ENCODE measurements around the gene ADCY10. TPM values are rescaled to one million over a fixed set of nuclear protein-coding genes. Genes with fewer than 3 reads are reported as not detected.

The ADCY10 gene
- total and polyA plus RNA-seq, 9 donors = 0.03 to 0.21 (median 0.09) TPM

DNA sequence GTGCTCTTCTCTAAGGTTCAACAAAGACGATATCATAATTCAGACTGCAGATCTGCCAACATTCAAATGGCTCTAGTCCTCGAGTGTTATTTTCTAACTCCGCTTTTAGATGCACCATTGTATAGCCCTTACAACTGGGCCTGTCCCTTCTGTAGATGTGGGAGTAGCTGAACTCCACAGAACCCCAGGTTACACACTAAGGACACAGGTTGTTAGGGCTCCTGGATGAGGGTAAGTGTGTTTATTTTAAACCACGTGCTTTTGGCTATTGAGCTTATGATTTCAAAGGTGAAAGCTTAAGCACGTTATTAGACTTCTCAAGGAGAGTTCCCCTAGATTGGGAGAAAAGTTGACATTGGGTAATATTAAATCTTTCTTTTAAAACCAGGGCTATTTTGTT lies 127.4 kb downstream of the ADCY10 start:
- DNase-seq = no peak
- H3K4me3 ChIP-seq (ENCODE audit: low read length) = no peak overlapping the region
- no peak overlapping the region for H3K27ac ChIP-seq (ENCODE audit: low read length)
- H3K4me1 ChIP-seq (ENCODE audit: control insufficient read depth, insufficient read depth, low read length) = peaks cover 2% of the 10 kb centered on the region
- H3K27me3 ChIP-seq (ENCODE audit: control insufficient read depth, insufficient read depth, low read length) = no peaks in the 10 kb centered on the region
- peaks cover 22% of the 10 kb centered on the region for H3K36me3 ChIP-seq (ENCODE audit: control insufficient read depth, insufficient read depth, low read length)
- 83% methylated on average over 1 of the region's 5 CpGs for WGBS (ENCODE audit: insufficient coverage)
- H3K9me3 ChIP-seq (replicated peaks; ENCODE audit: control insufficient read depth, low read depth, low read length) = no peaks in the 10 kb centered on the region

DNA sequence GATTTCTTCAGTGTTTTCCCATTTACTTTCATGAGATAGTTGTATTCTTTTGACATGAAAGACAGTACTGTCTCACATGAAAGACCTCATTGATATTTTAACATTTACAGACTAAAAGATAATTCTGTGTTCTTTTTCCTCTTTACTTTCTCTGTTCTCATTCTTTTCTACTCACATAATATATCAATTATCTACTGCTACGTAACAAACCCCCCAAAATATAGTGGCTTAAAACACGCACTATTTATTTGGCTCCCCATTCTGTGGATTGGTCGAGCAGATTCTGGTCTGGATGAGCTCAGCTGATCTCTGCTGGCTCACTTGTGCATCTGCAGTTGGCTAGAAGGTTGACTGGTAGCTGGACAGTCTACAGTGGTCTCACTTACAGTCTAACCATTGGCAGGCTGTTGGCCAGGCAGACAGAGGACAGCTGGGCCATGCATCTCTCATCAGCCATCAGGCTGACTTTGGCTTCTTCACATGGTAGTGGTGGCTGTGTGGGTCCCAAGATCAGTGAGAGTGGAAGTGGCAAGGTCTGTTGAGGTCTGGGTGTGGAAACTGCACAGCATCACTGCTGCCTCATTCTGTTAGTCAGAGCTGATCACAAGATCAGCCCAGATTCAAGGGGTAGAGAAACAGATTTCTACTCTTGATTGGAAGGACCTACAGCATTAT lies 128.9 kb downstream of the ADCY10 start:
- no peak overlapping the region for H3K4me3 ChIP-seq (ENCODE audit: low read length)
- H3K4me1 ChIP-seq (ENCODE audit: control insufficient read depth, insufficient read depth, low read length) = no peaks in the 10 kb centered on the region
- no peak overlapping the region for H3K27ac ChIP-seq (ENCODE audit: low read length)
- no peaks in the 10 kb centered on the region for H3K9me3 ChIP-seq (replicated peaks; ENCODE audit: control insufficient read depth, low read depth, low read length)
- 83% methylated on average over 1 of the region's 3 CpGs for WGBS (ENCODE audit: insufficient coverage)
- peaks cover 14% of the 10 kb centered on the region for H3K36me3 ChIP-seq (ENCODE audit: control insufficient read depth, insufficient read depth, low read length)
- DNase-seq = no peak
- H3K27me3 ChIP-seq (ENCODE audit: control insufficient read depth, insufficient read depth, low read length) = no peaks in the 10 kb centered on the region

DNA sequence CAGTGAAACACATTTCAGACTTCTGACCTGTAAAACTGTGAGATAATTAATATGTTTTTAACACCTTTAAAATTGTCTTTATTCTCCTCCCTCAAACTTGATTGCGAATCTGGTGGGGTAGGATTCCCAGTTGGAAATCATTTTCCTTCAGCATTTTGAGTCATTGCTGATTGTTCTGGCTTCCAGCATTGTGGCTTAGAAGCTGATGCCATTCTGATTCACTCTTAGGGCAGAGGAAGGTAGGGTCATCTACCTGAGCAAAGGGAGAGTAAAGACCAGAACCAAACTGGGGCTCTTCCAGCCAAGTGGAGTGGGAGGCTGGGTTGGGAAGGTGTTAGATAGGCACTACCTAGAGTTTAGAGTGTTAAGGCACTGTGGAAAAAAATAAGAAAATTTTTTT lies 131.0 kb downstream of the ADCY10 start:
- DNase-seq = no peak
- Histone ChIP-seq H3K4me3 (ENCODE audit: low read length) (no peak overlapping the region), H3K4me1 (ENCODE audit: control insufficient read depth, insufficient read depth, low read length) (no peaks in the 10 kb centered on the region), H3K36me3 (ENCODE audit: control insufficient read depth, insufficient read depth, low read length) (peaks cover 5% of the 10 kb centered on the region), H3K27ac (ENCODE audit: low read length) (no peak overlapping the region), H3K27me3 (ENCODE audit: control insufficient read depth, insufficient read depth, low read length) (no peaks in the 10 kb centered on the region), H3K9me3 (replicated peaks; ENCODE audit: control insufficient read depth, low read depth, low read length) (no peaks in the 10 kb centered on the region)
- no CpG with 5 or more reads among the region's 1 CpG for WGBS (ENCODE audit: insufficient coverage)

DNA sequence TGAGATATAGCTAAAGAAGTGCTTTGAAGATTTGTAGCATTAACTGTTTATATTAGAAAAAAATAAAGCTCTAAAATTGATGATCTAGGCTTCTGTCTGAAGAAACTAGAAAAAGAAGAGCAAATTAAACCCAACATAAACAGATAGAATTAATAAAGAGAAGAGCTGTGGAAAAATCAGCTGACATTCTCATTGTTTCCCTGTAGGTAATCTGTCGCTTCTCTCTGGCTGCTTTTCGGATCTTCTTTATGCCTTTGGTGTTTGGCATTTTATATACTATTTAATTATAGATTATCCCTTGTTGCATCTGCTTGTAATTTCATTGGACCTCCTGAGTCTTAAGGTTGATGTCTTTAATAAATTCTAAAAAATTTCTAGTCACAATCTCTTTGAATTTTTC lies 132.4 kb downstream of the ADCY10 start:
- no peak overlapping the region for H3K4me3 ChIP-seq (ENCODE audit: low read length)
- no peak for DNase-seq
- H3K36me3 ChIP-seq (ENCODE audit: control insufficient read depth, insufficient read depth, low read length) = peaks cover 10% of the 10 kb centered on the region
- H3K27ac ChIP-seq (ENCODE audit: low read length) = no peak overlapping the region
- no peaks in the 10 kb centered on the region for H3K27me3 ChIP-seq (ENCODE audit: control insufficient read depth, insufficient read depth, low read length)
- H3K4me1 ChIP-seq (ENCODE audit: control insufficient read depth, insufficient read depth, low read length) = no peaks in the 10 kb centered on the region
- no CpG with 5 or more reads among the region's 2 CpGs for WGBS (ENCODE audit: insufficient coverage)
- no peaks in the 10 kb centered on the region for H3K9me3 ChIP-seq (replicated peaks; ENCODE audit: control insufficient read depth, low read depth, low read length)

DNA sequence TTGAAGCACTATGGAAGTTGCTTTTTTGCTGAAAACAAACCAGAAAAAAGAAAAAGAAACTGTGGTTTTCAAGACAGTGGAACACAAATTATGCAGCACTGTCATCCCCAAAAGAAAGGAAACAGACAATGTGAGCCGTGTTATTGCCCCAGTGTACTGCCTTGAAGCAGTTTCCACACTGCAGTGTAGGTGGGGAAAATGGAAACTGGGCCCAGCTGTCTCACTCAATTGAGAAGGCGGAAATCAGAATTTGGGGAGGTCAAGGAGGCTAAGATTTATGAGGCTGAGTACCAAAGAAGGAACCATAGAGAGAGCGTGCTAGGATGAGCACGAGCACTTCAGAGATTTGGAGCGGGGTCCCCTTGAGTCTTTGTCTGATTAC lies 136.7 kb downstream of the ADCY10 start:
- Histone ChIP-seq H3K36me3 (ENCODE audit: control insufficient read depth, insufficient read depth, low read length) (peaks cover 14% of the 10 kb centered on the region), H3K27ac (ENCODE audit: low read length) (no peak overlapping the region)
- 96% methylated on average over 5 of the region's 5 CpGs for WGBS (ENCODE audit: insufficient coverage)

DNA sequence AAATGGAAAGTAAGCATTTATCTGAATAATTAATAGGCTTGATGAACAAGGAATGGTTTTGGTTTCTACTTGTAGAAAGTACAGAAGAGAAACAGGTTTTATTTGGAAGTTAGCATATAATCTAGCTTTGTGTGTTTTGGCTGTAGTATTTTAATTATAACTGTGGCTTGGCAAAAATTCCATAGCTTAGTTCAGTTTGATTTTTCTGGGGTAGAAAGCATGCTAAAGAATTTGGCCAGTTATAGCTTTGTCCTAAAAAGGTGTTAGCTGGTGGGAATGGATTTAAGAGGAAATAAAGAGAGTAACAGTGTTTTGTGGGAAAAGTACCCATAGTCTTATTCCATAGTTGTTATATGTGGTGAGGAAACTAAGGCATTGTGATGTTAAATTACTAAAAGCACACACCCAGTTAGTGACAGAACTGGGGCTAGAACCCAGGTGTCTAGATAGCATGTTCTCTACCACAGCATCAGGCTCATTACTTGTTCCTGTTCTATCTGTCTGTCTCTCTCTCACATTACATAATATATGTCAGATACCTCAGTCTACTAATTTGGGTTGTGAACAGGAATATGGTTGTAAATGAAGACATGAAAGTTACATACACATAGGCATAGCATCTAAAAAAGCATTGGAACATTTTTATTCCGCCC lies 137.2 kb downstream of the ADCY10 start:
- WGBS (ENCODE audit: insufficient coverage) = no CpG with 5 or more reads among the region's 1 CpG
- Histone ChIP-seq H3K27me3 (ENCODE audit: control insufficient read depth, insufficient read depth, low read length) (no peaks in the 10 kb centered on the region), H3K36me3 (ENCODE audit: control insufficient read depth, insufficient read depth, low read length) (peaks cover 19% of the 10 kb centered on the region), H3K4me1 (ENCODE audit: control insufficient read depth, insufficient read depth, low read length) (no peaks in the 10 kb centered on the region), H3K9me3 (replicated peaks; ENCODE audit: control insufficient read depth, low read depth, low read length) (no peaks in the 10 kb centered on the region), H3K4me3 (ENCODE audit: low read length) (no peak overlapping the region), H3K27ac (ENCODE audit: low read length) (no peak overlapping the region)
- no peak for DNase-seq

More for the DNA sequence above, 136.7 kb downstream of the ADCY10 start:
- DNase-seq = no peak
- Histone ChIP-seq H3K27me3 (ENCODE audit: control insufficient read depth, insufficient read depth, low read length) (no peaks in the 10 kb centered on the region), H3K9me3 (replicated peaks; ENCODE audit: control insufficient read depth, low read depth, low read length) (no peaks in the 10 kb centered on the region), H3K4me3 (ENCODE audit: low read length) (no peak overlapping the region), H3K4me1 (ENCODE audit: control insufficient read depth, insufficient read depth, low read length) (no peaks in the 10 kb centered on the region)

DNA sequence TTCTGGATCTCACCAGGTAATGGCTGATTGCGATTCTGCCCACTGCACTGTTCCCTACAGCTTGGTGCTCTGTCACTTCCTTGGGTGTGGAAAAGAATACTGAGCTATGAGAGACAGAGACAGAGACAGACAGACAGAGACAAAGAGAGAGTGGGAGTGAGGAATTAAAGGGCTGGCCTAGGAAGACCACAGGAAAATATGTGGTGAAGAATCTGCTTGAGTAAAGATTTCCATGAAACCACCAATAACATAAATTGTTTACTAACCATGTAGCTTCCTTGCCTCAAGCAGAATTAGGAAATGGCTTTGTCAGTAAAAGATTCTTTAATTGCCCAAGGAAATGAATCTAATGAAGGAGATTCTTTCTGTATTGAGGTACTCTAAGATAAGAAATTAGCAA lies 137.8 kb downstream of the ADCY10 start:
- WGBS (ENCODE audit: insufficient coverage) = 75% methylated on average over 1 of the region's 1 CpG
- H3K36me3 ChIP-seq (ENCODE audit: control insufficient read depth, insufficient read depth, low read length) = peaks cover 19% of the 10 kb centered on the region

DNA sequence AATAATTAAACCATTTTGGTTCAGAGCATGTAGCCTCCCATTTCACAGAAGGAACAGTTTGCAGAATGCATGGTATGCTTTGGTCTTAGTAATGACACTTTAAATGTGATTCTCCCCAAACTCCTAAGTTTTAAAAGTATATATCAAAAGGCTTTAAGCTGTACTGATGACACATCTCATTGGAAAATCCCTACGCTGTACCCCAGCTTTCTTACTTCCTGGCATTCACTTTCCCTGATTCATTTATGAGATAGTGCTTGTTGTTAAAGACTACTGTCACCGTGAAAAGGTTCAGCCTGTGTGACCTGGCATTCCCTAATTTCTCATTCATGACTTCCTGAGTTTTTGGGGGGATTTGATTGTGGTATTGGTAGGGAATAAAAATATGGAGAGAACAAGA lies 138.8 kb downstream of the ADCY10 start:
- Histone ChIP-seq H3K36me3 (ENCODE audit: control insufficient read depth, insufficient read depth, low read length) (peaks cover 25% of the 10 kb centered on the region), H3K27ac (ENCODE audit: low read length) (no peak overlapping the region), H3K9me3 (replicated peaks; ENCODE audit: control insufficient read depth, low read depth, low read length) (no peaks in the 10 kb centered on the region), H3K4me3 (ENCODE audit: low read length) (no peak overlapping the region), H3K4me1 (ENCODE audit: control insufficient read depth, insufficient read depth, low read length) (no peaks in the 10 kb centered on the region), H3K27me3 (ENCODE audit: control insufficient read depth, insufficient read depth, low read length) (no peaks in the 10 kb centered on the region)
- no CpG with 5 or more reads among the region's 2 CpGs for WGBS (ENCODE audit: insufficient coverage)
- no peak for DNase-seq

More for the DNA sequence above, 137.8 kb downstream of the ADCY10 start:
- H3K4me3 ChIP-seq (ENCODE audit: low read length) = no peak overlapping the region
- H3K4me1 ChIP-seq (ENCODE audit: control insufficient read depth, insufficient read depth, low read length) = no peaks in the 10 kb centered on the region
- H3K27me3 ChIP-seq (ENCODE audit: control insufficient read depth, insufficient read depth, low read length) = no peaks in the 10 kb centered on the region
- H3K9me3 ChIP-seq (replicated peaks; ENCODE audit: control insufficient read depth, low read depth, low read length) = no peaks in the 10 kb centered on the region
- no peak for DNase-seq
- H3K27ac ChIP-seq (ENCODE audit: low read length) = no peak overlapping the region

DNA sequence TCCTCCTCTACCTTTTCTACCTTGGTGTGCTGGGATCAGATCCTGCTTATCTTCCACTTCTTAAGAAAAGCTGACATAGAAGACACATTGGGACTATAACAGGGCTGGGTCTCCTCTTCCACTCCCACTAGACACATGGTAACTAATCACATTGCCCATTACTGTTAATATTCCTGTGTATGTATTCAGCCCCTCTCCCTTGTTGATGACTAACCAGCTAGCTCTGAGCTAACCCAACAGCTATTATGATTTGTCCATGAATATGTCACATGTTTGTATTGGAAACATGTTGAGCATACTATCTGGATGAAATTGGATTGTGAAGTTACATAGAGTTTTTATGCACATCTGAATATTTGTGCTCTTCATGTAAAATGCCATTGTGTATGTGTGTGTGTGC lies 139.2 kb downstream of the ADCY10 start:
- H3K9me3 ChIP-seq (replicated peaks; ENCODE audit: control insufficient read depth, low read depth, low read length) = no peaks in the 10 kb centered on the region
- H3K27me3 ChIP-seq (ENCODE audit: control insufficient read depth, insufficient read depth, low read length) = no peaks in the 10 kb centered on the region
- H3K4me1 ChIP-seq (ENCODE audit: control insufficient read depth, insufficient read depth, low read length) = no peaks in the 10 kb centered on the region
- H3K36me3 ChIP-seq (ENCODE audit: control insufficient read depth, insufficient read depth, low read length) = peaks cover 28% of the 10 kb centered on the region
- no peak for DNase-seq
- no peak overlapping the region for H3K4me3 ChIP-seq (ENCODE audit: low read length)
- H3K27ac ChIP-seq (ENCODE audit: low read length) = no peak overlapping the region

DNA sequence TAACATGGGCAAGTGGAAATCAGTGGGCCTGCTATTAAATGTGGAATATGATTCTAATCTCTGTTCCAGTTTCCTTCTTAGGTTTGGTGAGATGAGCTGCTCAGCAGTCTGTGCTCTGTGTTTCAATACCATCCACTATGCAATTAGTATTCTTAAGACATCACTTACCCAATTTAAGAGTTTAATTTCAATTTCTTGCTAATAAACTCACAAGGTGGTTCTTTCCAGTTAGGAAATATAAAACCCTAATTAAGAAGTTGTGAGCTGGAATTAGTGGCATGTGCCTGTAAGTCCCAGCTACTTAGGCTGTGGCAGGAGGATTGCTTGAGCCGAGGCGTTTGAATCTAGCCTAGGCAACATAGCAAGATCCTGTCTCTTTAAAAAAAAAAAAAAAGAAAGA lies 140.4 kb downstream of the ADCY10 start:
- WGBS (ENCODE audit: insufficient coverage) = no CpG with 5 or more reads among the region's 2 CpGs
- peaks cover 38% of the 10 kb centered on the region for H3K36me3 ChIP-seq (ENCODE audit: control insufficient read depth, insufficient read depth, low read length)

More for the DNA sequence above, 140.4 kb downstream of the ADCY10 start:
- Histone ChIP-seq H3K27ac (ENCODE audit: low read length) (no peak overlapping the region), H3K4me3 (ENCODE audit: low read length) (no peak overlapping the region), H3K4me1 (ENCODE audit: control insufficient read depth, insufficient read depth, low read length) (no peaks in the 10 kb centered on the region), H3K9me3 (replicated peaks; ENCODE audit: control insufficient read depth, low read depth, low read length) (no peaks in the 10 kb centered on the region), H3K27me3 (ENCODE audit: control insufficient read depth, insufficient read depth, low read length) (no peaks in the 10 kb centered on the region)
- no peak for DNase-seq

Measured in muscle of leg (tissue), 11 donors.